ENCODE results near the gene SULF2. TPM values are rescaled to one million over a fixed set of nuclear protein-coding genes. Genes with fewer than 3 reads are reported as not detected.

Gene SULF2
- total and polyA plus RNA-seq, 2 of the 13 experiments (the other 11 are each of a cell fraction or from before 2014, with no cell fraction given), result 7.2 to 50.9 TPM

- TF ChIP-seq ATF2 (CRISPR knock-in tag; IDR thresholded peaks at IDR 0.05) (peak; percentile 82), SP4 (CRISPR knock-in tag; IDR thresholded peaks at IDR 0.05) (peak; percentile 32; the same call in 1 of the 2 replicates), MXD1 (CRISPR knock-in tag; IDR thresholded peaks at IDR 0.05) (peak; percentile 35; the same call in 1 of the 2 replicates), HNF4G (IDR thresholded peaks at IDR 0.05; ENCODE audit: borderline replicate concordance, low read depth, low read length) (no peak), HNF4G (CRISPR knock-in tag; IDR thresholded peaks at IDR 0.05; ENCODE audit: borderline replicate concordance, low read depth) (peak; percentile 49; the same call in 1 of the 2 replicates), MAFK (conservative IDR thresholded peaks at IDR 0.05 in 1 of 2, IDR thresholded peaks at IDR 0.05 in 1 of 2; ENCODE audit: low read length in 2 of 2) (peak in 1 of 2 experiments; percentile 39; a peak in 2 of 4 replicates), POGZ (CRISPR knock-in tag; IDR thresholded peaks at IDR 0.05) (0 out of 2 replicates have a peak, but pooled peaks have one; percentile 33), MBD4 (IDR thresholded peaks at IDR 0.05; ENCODE audit: borderline replicate concordance, low read length) (no peak), ZNF740 (CRISPR knock-in tag; IDR thresholded peaks at IDR 0.05) (peak; percentile 13; the same call in 1 of the 2 replicates), GATAD2A (CRISPR knock-in tag; IDR thresholded peaks at IDR 0.05) (peak; percentile 52), TFDP1 (CRISPR knock-in tag; IDR thresholded peaks at IDR 0.05; ENCODE audit: borderline replicate concordance) (no peak), CBX5 (CRISPR knock-in tag; IDR thresholded peaks at IDR 0.05; ENCODE audit: borderline replicate concordance) (peak; percentile 88), MLX (CRISPR knock-in tag; IDR thresholded peaks at IDR 0.05) (0 out of 2 replicates have a peak, but pooled peaks have one; percentile 35), THRA (CRISPR knock-in tag; IDR thresholded peaks at IDR 0.05; ENCODE audit: borderline replicate concordance) (peak; percentile 71), EED (CRISPR knock-in tag; IDR thresholded peaks at IDR 0.05) (peak; percentile 72; the same call in 1 of the 2 replicates), ZBTB10 (CRISPR knock-in tag; IDR thresholded peaks at IDR 0.05; ENCODE audit: borderline replicate concordance) (no peak), SALL1 (CRISPR knock-in tag; IDR thresholded peaks at IDR 0.05) (peak; percentile 66; the same call in 1 of the 2 replicates)
Measured at GRCh38 chr20:47677635-47678453, 107.4 kb downstream of the SULF2 start (continued).

All from HepG2 (cell line).